ENCODE data around the gene MED13L.

GRCh38 chr12:116206828-116207227 lies 70.7 kb downstream of the MED13L start:
- TF ChIP-seq POLR2A (IDR thresholded peaks at IDR 0.05) (no peak), CTCF (IDR thresholded peaks at IDR 0.05) (no peak)

Measured in heart left ventricle (tissue), 13 donors.